SK-N-SH treated with all-trans-retinoic acid at 6 μM for 48 hours (cell line): Measurements from ENCODE around the gene RNGTT.

ENCODE experiments used
- ATAC-seq: fragments of 200-7000 bp; cut with Tn5 transposase; 3 replicates; pipeline ENCODE4 v1.9.1; 2020; ENCODE audit warnings: mild to moderate bottlenecking, moderate library complexity
- ARNTL ChIP-seq: fragments of 450-650 bp; formaldehyde crosslinking; IDR thresholded peaks from 2 replicates; pipeline ENCODE4 v1.5.0; 2020; ENCODE audit warnings: low read depth, mild to moderate bottlenecking, moderate library complexity, borderline replicate concordance
- BACH2 ChIP-seq: fragments of 250-450 bp; sonication (Bioruptor Pico); IDR thresholded peaks from 2 replicates; pipeline ENCODE4 v1.9.0; 2021; ENCODE audit warnings: mild to moderate bottlenecking, borderline replicate concordance
- CREB5 ChIP-seq: fragments of 250-450 bp; sonication (Bioruptor Pico); IDR thresholded peaks from 2 replicates; pipeline ENCODE4 v1.5.1; 2020; ENCODE audit warnings: low read depth, mild to moderate bottlenecking, moderate library complexity
- CSDC2 ChIP-seq: fragments of 250-450 bp; sonication (Bioruptor Pico); IDR thresholded peaks from 2 replicates; pipeline ENCODE4 v1.5.0; 2020; ENCODE audit warnings: mild to moderate bottlenecking, moderate library complexity
- ESRRG ChIP-seq: fragments of 250-450 bp; sonication (Bioruptor Pico); IDR thresholded peaks from 2 replicates; pipeline ENCODE4 v1.6.1; 2021; ENCODE audit warnings: mild to moderate bottlenecking
- GLIS3 ChIP-seq: fragments of 250-450 bp; sonication (Bioruptor Pico); IDR thresholded peaks from 2 replicates; pipeline ENCODE4 v1.5.0; 2020; ENCODE audit warnings: mild to moderate bottlenecking, moderate library complexity
- ISL1 ChIP-seq: fragments of 250-450 bp; sonication (Bioruptor Pico); IDR thresholded peaks from 2 replicates; pipeline ENCODE4 v2.1.2; 2022; ENCODE audit warnings: mild to moderate bottlenecking, moderate library complexity
- OSR1 ChIP-seq: fragments of 250-450 bp; sonication (Bioruptor Pico); IDR thresholded peaks from 2 replicates; pipeline ENCODE4 v1.8.0; 2022; ENCODE audit warnings: moderate library complexity, mild to moderate bottlenecking, inconsistent platforms
- PATZ1 ChIP-seq: fragments of 250-450 bp; sonication (Bioruptor Pico); IDR thresholded peaks from 2 replicates; pipeline ENCODE4 v1.8.0; 2020; ENCODE audit warnings: mild to moderate bottlenecking, moderate library complexity, borderline replicate concordance
- PPARA ChIP-seq: fragments of 250-450 bp; sonication (Bioruptor Pico); IDR thresholded peaks from 2 replicates; pipeline ENCODE4 v1.5.0; 2020; ENCODE audit warnings: mild to moderate bottlenecking, borderline replicate concordance
- RARB ChIP-seq: fragments of 250-450 bp; sonication (Bioruptor Pico); IDR thresholded peaks from 2 replicates; pipeline ENCODE4 v1.8.0; 2021; ENCODE audit warnings: mild to moderate bottlenecking, moderate library complexity
- SNAI2 ChIP-seq: fragments of 250-450 bp; sonication (Bioruptor Pico); IDR thresholded peaks from 2 replicates; pipeline ENCODE4 v1.5.0; 2020; ENCODE audit warnings: mild to moderate bottlenecking, moderate library complexity
- TCF4 ChIP-seq: fragments of 250-450 bp; sonication (Bioruptor Pico); IDR thresholded peaks from 2 replicates; pipeline ENCODE4 v1.8.0; 2021; ENCODE audit warnings: mild to moderate bottlenecking, moderate library complexity, borderline replicate concordance
- TOX ChIP-seq: fragments of 250-450 bp; sonication (Bioruptor Pico); IDR thresholded peaks from 2 replicates; pipeline ENCODE4 v1.8.0; 2021; ENCODE audit warnings: mild to moderate bottlenecking, moderate library complexity, borderline replicate concordance
- TSHZ2 ChIP-seq: fragments of 250-450 bp; sonication (Bioruptor Pico); IDR thresholded peaks from 2 replicates; pipeline ENCODE4 v1.5.0; 2020; ENCODE audit warnings: mild to moderate bottlenecking, moderate library complexity
- ZC3H10 ChIP-seq: fragments of 250-450 bp; sonication (Bioruptor Pico); IDR thresholded peaks from 2 replicates; pipeline ENCODE4 v1.5.1; 2021; ENCODE audit warnings: mild to moderate bottlenecking, moderate library complexity
- ZFP3 ChIP-seq: fragments of 250-450 bp; sonication (Bioruptor Pico); IDR thresholded peaks from 2 replicates; pipeline ENCODE4 v1.5.0; 2020; ENCODE audit warnings: mild to moderate bottlenecking, moderate library complexity
- ZFP30 ChIP-seq: fragments of 450-650 bp; formaldehyde crosslinking; IDR thresholded peaks from 2 replicates; pipeline ENCODE4 v1.5.0; 2022; ENCODE audit warnings: mild to moderate bottlenecking, moderate library complexity
- ZNF565 ChIP-seq: fragments of 450-650 bp; formaldehyde crosslinking; conservative IDR thresholded peaks from 2 replicates; pipeline ENCODE4 v1.5.0; 2020; ENCODE audit warnings: low read depth, mild to moderate bottlenecking, moderate library complexity
- ZNF70 ChIP-seq: fragments of 450-650 bp; formaldehyde crosslinking; IDR thresholded peaks from 2 replicates; pipeline ENCODE4 v1.5.0; 2020; ENCODE audit warnings: mild to moderate bottlenecking, moderate library complexity
- TF ChIP-seq, protein P1 (sequence below): fragments of 250-450 bp; sonication (Bioruptor Pico); IDR thresholded peaks from 2 replicates; pipeline ENCODE4 v1.8.0; 2021; ENCODE audit warnings: low read depth, mild to moderate bottlenecking, moderate library complexity, borderline replicate concordance

RNGTT gene

DNA sequence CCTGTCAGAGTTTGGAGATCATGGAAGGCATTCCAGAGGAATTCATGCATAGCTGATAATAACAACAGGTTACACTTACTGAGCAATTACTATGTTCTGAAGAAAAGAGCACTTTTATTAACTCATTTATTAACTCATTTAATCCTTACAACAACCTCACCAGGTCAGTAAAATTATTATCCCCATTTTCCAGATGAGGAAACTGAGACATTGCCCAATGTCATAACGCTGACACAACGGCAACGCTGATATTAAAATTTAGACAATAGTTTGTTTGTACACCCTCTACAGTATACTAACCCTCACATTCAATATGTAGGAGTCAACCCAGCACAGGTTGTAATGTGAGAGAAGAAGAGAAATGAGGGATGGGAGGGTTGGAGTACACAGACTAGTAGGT is 105.0 kb downstream of the RNGTT start:
- no peak for ATAC-seq
- no peak for TF ChIP-seq GLIS3 (CRISPR knock-in tag)
- no peak for TF ChIP-seq BACH2 (CRISPR knock-in tag)
- TF ChIP-seq ZNF565 = no peak
- TF ChIP-seq ISL1 = no peak
- no peak for TF ChIP-seq ZC3H10 (CRISPR knock-in tag)
- no peak for TF ChIP-seq ESRRG (CRISPR knock-in tag)

GRCh38 chr6:88856566-88856965 is 106.9 kb downstream of the RNGTT start:
- TF ChIP-seq CREB5 (CRISPR knock-in tag) = no peak
- TF ChIP-seq CSDC2 (CRISPR knock-in tag) = no peak
- TF ChIP-seq SNAI2 (CRISPR knock-in tag) = no peak
- TF ChIP-seq ISL1 = no peak
- no peak for TF ChIP-seq TOX (CRISPR knock-in tag)
- TF ChIP-seq ZNF70 (CRISPR knock-in tag) = no peak
- TF ChIP-seq ZFP3 (CRISPR knock-in tag) = no peak
- TF ChIP-seq ZFP30 (CRISPR knock-in tag) = no peak
- no peak for TF ChIP-seq BACH2 (CRISPR knock-in tag)
- TF ChIP-seq ZC3H10 (CRISPR knock-in tag) = no peak
- no peak for TF ChIP-seq PATZ1 (CRISPR knock-in tag)
- TF ChIP-seq ZNF565 = no peak
- no peak for TF ChIP-seq GLIS3 (CRISPR knock-in tag)
- TF ChIP-seq, protein P1, sequence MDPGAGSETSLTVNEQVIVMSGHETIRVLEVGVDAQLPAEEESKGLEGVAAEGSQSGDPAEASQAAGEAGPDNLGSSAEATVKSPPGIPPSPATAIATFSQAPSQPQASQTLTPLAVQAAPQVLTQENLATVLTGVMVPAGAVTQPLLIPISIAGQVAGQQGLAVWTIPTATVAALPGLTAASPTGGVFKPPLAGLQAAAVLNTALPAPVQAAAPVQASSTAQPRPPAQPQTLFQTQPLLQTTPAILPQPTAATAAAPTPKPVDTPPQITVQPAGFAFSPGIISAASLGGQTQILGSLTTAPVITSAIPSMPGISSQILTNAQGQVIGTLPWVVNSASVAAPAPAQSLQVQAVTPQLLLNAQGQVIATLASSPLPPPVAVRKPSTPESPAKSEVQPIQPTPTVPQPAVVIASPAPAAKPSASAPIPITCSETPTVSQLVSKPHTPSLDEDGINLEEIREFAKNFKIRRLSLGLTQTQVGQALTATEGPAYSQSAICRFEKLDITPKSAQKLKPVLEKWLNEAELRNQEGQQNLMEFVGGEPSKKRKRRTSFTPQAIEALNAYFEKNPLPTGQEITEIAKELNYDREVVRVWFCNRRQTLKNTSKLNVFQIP (CRISPR knock-in tag) = no peak
- TF ChIP-seq OSR1 (CRISPR knock-in tag) = no peak
- TF ChIP-seq ESRRG (CRISPR knock-in tag) = no peak
- TF ChIP-seq TCF4 (CRISPR knock-in tag) = no peak
- TF ChIP-seq, all 23 proteins: peak for 0
- ATAC-seq = no peak

DNA sequence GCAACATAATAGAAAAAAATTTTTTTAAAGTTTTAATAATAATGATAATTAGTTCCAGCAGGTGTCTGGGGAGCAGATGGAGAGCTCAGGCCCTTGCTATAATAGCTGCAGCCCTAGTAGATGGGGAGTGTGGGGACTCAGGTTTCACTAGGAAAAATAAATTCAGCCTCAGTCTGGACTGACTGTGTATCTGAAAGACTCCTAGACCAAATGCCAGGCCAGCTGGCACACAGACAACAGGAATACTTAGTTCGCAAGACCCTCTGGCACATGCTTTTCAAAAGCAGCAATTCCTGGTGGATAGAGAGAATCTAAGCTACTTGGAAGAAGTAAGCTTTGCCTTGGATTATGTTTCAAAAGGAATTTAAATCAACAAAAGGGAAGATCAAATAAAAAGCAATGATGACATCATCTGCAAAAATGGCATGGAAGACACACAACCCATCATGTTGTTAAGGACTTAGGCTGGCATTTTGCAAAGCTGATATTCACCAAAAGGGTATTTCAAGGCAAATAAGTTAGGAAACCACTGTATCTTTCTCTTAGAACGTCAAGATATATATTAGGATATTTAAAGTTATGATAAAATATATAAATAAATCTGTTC is 107.8 kb downstream of the RNGTT start:
- TF ChIP-seq ZNF565 (no peak), PPARA (CRISPR knock-in tag) (no peak), ESRRG (CRISPR knock-in tag) (no peak), BACH2 (CRISPR knock-in tag) (no peak), CSDC2 (CRISPR knock-in tag) (no peak), TOX (CRISPR knock-in tag) (no peak), SNAI2 (CRISPR knock-in tag) (no peak), OSR1 (CRISPR knock-in tag) (no peak), ZFP30 (CRISPR knock-in tag) (no peak), PATZ1 (CRISPR knock-in tag) (no peak), ZNF70 (CRISPR knock-in tag) (no peak), CREB5 (CRISPR knock-in tag) (no peak), RARB (CRISPR knock-in tag) (no peak), TSHZ2 (CRISPR knock-in tag) (no peak), GLIS3 (CRISPR knock-in tag) (no peak), ARNTL (no peak), ZFP3 (CRISPR knock-in tag) (no peak), ZC3H10 (CRISPR knock-in tag) (no peak), TCF4 (CRISPR knock-in tag) (no peak)
- TF ChIP-seq, protein P1 (CRISPR knock-in tag) = no peak
- ATAC-seq = peak; percentile 60; the same call in 1 of the 3 replicates
